HepG2 (cell line): ENCODE data around the gene RPTOR. TPM values are rescaled to one million over a fixed set of nuclear protein-coding genes. Genes with fewer than 3 reads are reported as not detected.

Source experiments
- ARID2 ChIP-seq: sonication (generic); formaldehyde crosslinking; IDR thresholded peaks from 2 replicates; pipeline ENCODE4 v1.8.1; 2022; ENCODE audit warnings: mild to moderate bottlenecking, missing genetic modification reagents, borderline replicate concordance
- CBFB ChIP-seq: sonication (generic); formaldehyde crosslinking; IDR thresholded peaks from 2 replicates; pipeline ENCODE4 v1.4.0; 2020; ENCODE audit warnings: missing genetic modification reagents
- CCAR2 ChIP-seq: fragments of 200-400 bp; formaldehyde crosslinking; optimal IDR thresholded peaks from 2 replicates; pipeline ENCODE3; 2018; ENCODE audit warnings: low read depth, mild to moderate bottlenecking, low read length, moderate library complexity
- ELF4 ChIP-seq: sonication (generic); formaldehyde crosslinking; IDR thresholded peaks from 2 replicates; pipeline ENCODE4 v1.5.0; 2020; ENCODE audit warnings: missing genetic modification reagents, mild to moderate bottlenecking, moderate library complexity, borderline replicate concordance
- HNRNPL ChIP-seq: fragments of 200-400 bp; formaldehyde crosslinking; IDR thresholded peaks from 2 replicates; pipeline ENCODE4 v1.6.1; 2017; ENCODE audit warnings: mild to moderate bottlenecking, low read depth, low read length
- HOXA9 ChIP-seq: sonication (generic); formaldehyde crosslinking; IDR thresholded peaks from 2 replicates; pipeline ENCODE4 v1.8.1; 2022; ENCODE audit warnings: missing genetic modification reagents, mild to moderate bottlenecking, moderate library complexity, borderline replicate concordance
- KDM5A ChIP-seq: fragments of 200-600 bp; sonication (generic); IDR thresholded peaks from 2 replicates; pipeline ENCODE4 v1.7.0; 2018; ENCODE audit warnings: antibody characterized with exemption, mild to moderate bottlenecking, low read length, borderline replicate concordance
- KLF16 ChIP-seq, 2 experiments: sonication (generic) in 1 of 2; formaldehyde crosslinking in 1 of 2; IDR thresholded peaks; 2 replicates each; pipeline versions ENCODE4 v1.6.1 to v1.8.0; 2016 to 2023; ENCODE audit warnings: missing genetic modification reagents in 2 of 2, missing compliant biosample characterization in 1 of 2
- MTA3 ChIP-seq: sonication (generic); formaldehyde crosslinking; IDR thresholded peaks from 2 replicates; pipeline ENCODE4 v1.4.0; 2020; ENCODE audit warnings: missing genetic modification reagents
- MXI1 ChIP-seq: IDR thresholded peaks from 3 replicates; pipeline ENCODE4 v1.6.1; 2012; ENCODE audit warnings: low read depth, low read length, inconsistent platforms, borderline replicate concordance
- RARA ChIP-seq: IDR thresholded peaks from 2 replicates; pipeline ENCODE4 v1.6.1; 2016; ENCODE audit warnings: missing genetic modification reagents, missing compliant biosample characterization
- SKI ChIP-seq: fragments of 450-650 bp; IDR thresholded peaks from one replicate; pipeline ENCODE4 v1.6.1; 2018; ENCODE audit warnings: mild to moderate bottlenecking; ENCODE audit not compliant: partially characterized antibody
- SOX6 ChIP-seq, 2 experiments: fragments of 450-650 bp in 1 of 2; sonication (generic) in 1 of 2; formaldehyde crosslinking in 1 of 2; IDR thresholded peaks; 2 replicates each; pipeline versions ENCODE4 v1.4.0 to v1.6.1; 2017 to 2020; ENCODE audit warnings: antibody characterized with exemption in 1 of 2, mild to moderate bottlenecking in 1 of 2, missing genetic modification reagents in 1 of 2
- TP53 ChIP-seq: sonication (generic); formaldehyde crosslinking; conservative IDR thresholded peaks from 2 replicates; pipeline ENCODE4 v1.4.0; 2020; ENCODE audit warnings: missing genetic modification reagents
- ZNF12 ChIP-seq: sonication (generic); formaldehyde crosslinking; IDR thresholded peaks from 2 replicates; pipeline ENCODE4 v1.5.0; 2020; ENCODE audit warnings: missing genetic modification reagents
- ZNF230 ChIP-seq: sonication (generic); formaldehyde crosslinking; IDR thresholded peaks from 2 replicates; pipeline ENCODE4 v1.4.0; 2020; ENCODE audit warnings: mild to moderate bottlenecking, missing genetic modification reagents
- ZNF282 ChIP-seq: fragments of 450-650 bp; IDR thresholded peaks from 2 replicates; pipeline ENCODE4 v1.6.1; 2018; ENCODE audit not compliant: partially characterized antibody
- ZNF460 ChIP-seq: sonication (generic); formaldehyde crosslinking; IDR thresholded peaks from 2 replicates; pipeline ENCODE4 v1.5.1; 2020; ENCODE audit warnings: missing genetic modification reagents, mild to moderate bottlenecking, borderline replicate concordance
- polyA plus RNA-seq, 8 experiments: library from polyadenylated mRNA; depleted of rRNA in 3 of 8; stranded (reverse) in 7 of 8; unstranded in 1 of 8; fragments of >200 nt; fragmentation: Illumina TruSeq in 4 of 8; extraction: Trizol in 4 of 8; gene quantifications; 2 replicates each; pipeline versions ENCODE4 v1.2.1 to v1.2.3, GENCODE V29; 2011 to 2016; ENCODE audit warnings: low read depth in 4 of 8, missing spikeins in 1 of 8, mixed read lengths in 1 of 8; ENCODE audit not compliant: insufficient read depth in 1 of 8
- total RNA-seq, 5 experiments: library from RNA; depleted of rRNA; stranded (reverse); fragments of >200 nt; fragmentation: Illumina TruSeq; extraction: Trizol; gene quantifications; 2 replicates each; pipeline ENCODE4 v1.2.3, GENCODE V29; 2016; ENCODE audit warnings: low read depth in 1 of 5
- TF ChIP-seq, protein P1 (sequence below): sonication (generic); formaldehyde crosslinking; IDR thresholded peaks from 2 replicates; pipeline ENCODE4 v1.5.1; 2020; ENCODE audit warnings: mild to moderate bottlenecking, moderate library complexity, missing genetic modification reagents
- TF ChIP-seq, protein P2 (sequence below), 2 experiments: fragments of 450-650 bp in 1 of 2; sonication (generic) in 1 of 2; formaldehyde crosslinking; IDR thresholded peaks; 2 replicates each; pipeline versions ENCODE4 v1.5.0 to v1.8.0; 2020 to 2022; ENCODE audit warnings: mild to moderate bottlenecking in 1 of 2, missing genetic modification reagents in 1 of 2
- TF ChIP-seq, protein P3 (sequence below): sonication (generic); formaldehyde crosslinking; IDR thresholded peaks from 2 replicates; pipeline ENCODE4 v1.9.0; 2021; ENCODE audit warnings: missing genetic modification reagents, mild to moderate bottlenecking, borderline replicate concordance
- TF ChIP-seq, protein P4 (sequence below): sonication (generic); formaldehyde crosslinking; IDR thresholded peaks from 2 replicates; pipeline ENCODE4 v1.5.0; 2020; ENCODE audit warnings: mild to moderate bottlenecking, missing genetic modification reagents
- TF ChIP-seq, protein P5 (sequence below): sonication (generic); formaldehyde crosslinking; IDR thresholded peaks from 2 replicates; pipeline ENCODE4 v1.8.0; 2022; ENCODE audit warnings: missing genetic modification reagents, mild to moderate bottlenecking, borderline replicate concordance

Gene RPTOR
- total and polyA plus RNA-seq, 2 of the 13 experiments (the other 11 are each of a cell fraction or from before 2014, with no cell fraction given) = 6.6 to 25.3 TPM

DNA sequence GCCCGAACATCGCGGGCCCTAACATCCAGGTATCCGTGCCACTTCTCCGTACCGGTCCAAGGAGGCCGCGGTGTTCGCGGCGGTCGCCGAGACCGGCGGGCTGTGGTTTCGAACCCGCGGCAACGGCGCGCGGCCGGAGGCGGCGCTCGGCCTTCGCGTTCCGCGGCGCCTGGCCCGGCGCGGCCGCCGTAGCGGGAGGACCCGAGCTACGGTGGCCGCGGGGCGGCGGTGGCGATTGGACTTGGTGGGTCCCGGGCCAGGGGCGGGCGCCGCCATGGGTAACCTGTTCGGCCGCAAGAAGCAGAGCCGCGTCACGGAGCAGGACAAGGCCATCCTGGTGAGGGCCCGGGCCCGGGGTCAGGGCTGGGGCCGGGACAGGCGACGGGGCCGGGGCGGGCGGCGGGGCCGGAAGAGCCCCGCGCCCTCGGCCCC is 447.0 kb downstream of the RPTOR start, which contains the start of gene CHMP6 (continued):
- TF ChIP-seq MXI1 (peak; percentile 76; the same call in 2 of the 3 replicates), TP53 (CRISPR knock-in tag) (0 out of 2 replicates have a peak, but pooled peaks have one; percentile 31), ZNF230 (CRISPR knock-in tag) (no peak), CCAR2 (no peak), ZNF282 (no peak), RARA (no peak), ELF4 (no peak), KLF16 (CRISPR knock-in tag; IDR thresholded peaks at IDR 0.05) (peak in 1 of 2 experiments; percentile 28; a peak in 1 of 4 replicates), SKI (peak; percentile 30), CBFB (CRISPR knock-in tag) (peak; percentile 70; the same call in 1 of the 2 replicates), KDM5A (peak; percentile 90), HOXA9 (CRISPR knock-in tag) (no peak; the same call in 1 of the 2 replicates), ZNF12 (no peak), ZNF460 (CRISPR knock-in tag) (no peak), SOX6 (IDR thresholded peaks at IDR 0.05) (no peak), SOX6 (CRISPR knock-in tag; IDR thresholded peaks at IDR 0.05) (0 out of 2 replicates have a peak, but pooled peaks have one; percentile 12), HNRNPL (0 out of 2 replicates have a peak, but pooled peaks have one; percentile 32), MTA3 (CRISPR knock-in tag) (no peak), ARID2 (no peak)
- TF ChIP-seq, protein P1, sequence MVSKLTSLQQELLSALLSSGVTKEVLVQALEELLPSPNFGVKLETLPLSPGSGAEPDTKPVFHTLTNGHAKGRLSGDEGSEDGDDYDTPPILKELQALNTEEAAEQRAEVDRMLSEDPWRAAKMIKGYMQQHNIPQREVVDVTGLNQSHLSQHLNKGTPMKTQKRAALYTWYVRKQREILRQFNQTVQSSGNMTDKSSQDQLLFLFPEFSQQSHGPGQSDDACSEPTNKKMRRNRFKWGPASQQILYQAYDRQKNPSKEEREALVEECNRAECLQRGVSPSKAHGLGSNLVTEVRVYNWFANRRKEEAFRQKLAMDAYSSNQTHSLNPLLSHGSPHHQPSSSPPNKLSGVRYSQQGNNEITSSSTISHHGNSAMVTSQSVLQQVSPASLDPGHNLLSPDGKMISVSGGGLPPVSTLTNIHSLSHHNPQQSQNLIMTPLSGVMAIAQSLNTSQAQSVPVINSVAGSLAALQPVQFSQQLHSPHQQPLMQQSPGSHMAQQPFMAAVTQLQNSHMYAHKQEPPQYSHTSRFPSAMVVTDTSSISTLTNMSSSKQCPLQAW (CRISPR knock-in tag) = no peak
- TF ChIP-seq, protein P2, sequence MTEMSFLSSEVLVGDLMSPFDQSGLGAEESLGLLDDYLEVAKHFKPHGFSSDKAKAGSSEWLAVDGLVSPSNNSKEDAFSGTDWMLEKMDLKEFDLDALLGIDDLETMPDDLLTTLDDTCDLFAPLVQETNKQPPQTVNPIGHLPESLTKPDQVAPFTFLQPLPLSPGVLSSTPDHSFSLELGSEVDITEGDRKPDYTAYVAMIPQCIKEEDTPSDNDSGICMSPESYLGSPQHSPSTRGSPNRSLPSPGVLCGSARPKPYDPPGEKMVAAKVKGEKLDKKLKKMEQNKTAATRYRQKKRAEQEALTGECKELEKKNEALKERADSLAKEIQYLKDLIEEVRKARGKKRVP (CRISPR knock-in tag; IDR thresholded peaks at IDR 0.05) = no peak
- TF ChIP-seq, protein P3, sequence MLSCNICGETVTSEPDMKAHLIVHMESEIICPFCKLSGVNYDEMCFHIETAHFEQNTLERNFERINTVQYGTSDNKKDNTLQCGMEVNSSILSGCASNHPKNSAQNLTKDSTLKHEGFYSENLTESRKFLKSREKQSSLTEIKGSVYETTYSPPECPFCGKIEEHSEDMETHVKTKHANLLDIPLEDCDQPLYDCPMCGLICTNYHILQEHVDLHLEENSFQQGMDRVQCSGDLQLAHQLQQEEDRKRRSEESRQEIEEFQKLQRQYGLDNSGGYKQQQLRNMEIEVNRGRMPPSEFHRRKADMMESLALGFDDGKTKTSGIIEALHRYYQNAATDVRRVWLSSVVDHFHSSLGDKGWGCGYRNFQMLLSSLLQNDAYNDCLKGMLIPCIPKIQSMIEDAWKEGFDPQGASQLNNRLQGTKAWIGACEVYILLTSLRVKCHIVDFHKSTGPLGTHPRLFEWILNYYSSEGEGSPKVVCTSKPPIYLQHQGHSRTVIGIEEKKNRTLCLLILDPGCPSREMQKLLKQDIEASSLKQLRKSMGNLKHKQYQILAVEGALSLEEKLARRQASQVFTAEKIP (CRISPR knock-in tag) = no peak
- TF ChIP-seq, protein P4, sequence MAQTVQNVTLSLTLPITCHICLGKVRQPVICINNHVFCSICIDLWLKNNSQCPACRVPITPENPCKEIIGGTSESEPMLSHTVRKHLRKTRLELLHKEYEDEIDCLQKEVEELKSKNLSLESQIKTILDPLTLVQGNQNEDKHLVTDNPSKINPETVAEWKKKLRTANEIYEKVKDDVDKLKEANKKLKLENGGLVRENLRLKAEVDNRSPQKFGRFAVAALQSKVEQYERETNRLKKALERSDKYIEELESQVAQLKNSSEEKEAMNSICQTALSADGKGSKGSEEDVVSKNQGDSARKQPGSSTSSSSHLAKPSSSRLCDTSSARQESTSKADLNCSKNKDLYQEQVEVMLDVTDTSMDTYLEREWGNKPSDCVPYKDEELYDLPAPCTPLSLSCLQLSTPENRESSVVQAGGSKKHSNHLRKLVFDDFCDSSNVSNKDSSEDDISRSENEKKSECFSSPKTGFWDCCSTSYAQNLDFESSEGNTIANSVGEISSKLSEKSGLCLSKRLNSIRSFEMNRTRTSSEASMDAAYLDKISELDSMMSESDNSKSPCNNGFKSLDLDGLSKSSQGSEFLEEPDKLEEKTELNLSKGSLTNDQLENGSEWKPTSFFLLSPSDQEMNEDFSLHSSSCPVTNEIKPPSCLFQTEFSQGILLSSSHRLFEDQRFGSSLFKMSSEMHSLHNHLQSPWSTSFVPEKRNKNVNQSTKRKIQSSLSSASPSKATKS (CRISPR knock-in tag) = no peak
- TF ChIP-seq, protein P5, sequence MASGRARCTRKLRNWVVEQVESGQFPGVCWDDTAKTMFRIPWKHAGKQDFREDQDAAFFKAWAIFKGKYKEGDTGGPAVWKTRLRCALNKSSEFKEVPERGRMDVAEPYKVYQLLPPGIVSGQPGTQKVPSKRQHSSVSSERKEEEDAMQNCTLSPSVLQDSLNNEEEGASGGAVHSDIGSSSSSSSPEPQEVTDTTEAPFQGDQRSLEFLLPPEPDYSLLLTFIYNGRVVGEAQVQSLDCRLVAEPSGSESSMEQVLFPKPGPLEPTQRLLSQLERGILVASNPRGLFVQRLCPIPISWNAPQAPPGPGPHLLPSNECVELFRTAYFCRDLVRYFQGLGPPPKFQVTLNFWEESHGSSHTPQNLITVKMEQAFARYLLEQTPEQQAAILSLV (CRISPR knock-in tag) = no peak
